HepG2 (cell line): ENCODE results near the gene HACD1. TPM values are rescaled to one million over a fixed set of nuclear protein-coding genes. Genes with fewer than 3 reads are reported as not detected.

Experiments used
- ATF7 ChIP-seq, 2 experiments: fragments of 450-650 bp in 1 of 2; sonication (generic) in 1 of 2; formaldehyde crosslinking in 1 of 2; IDR thresholded peaks; 2 replicates each; pipeline versions ENCODE4 v1.4.0 to v1.6.1; 2016 to 2020; ENCODE audit warnings: antibody characterized with exemption in 1 of 2, mild to moderate bottlenecking in 1 of 2, missing genetic modification reagents in 1 of 2
- E2F5 ChIP-seq: sonication (generic); formaldehyde crosslinking; conservative IDR thresholded peaks from 2 replicates; pipeline ENCODE4 v1.4.0; 2020; ENCODE audit warnings: missing genetic modification reagents
- EEA1 ChIP-seq: sonication (generic); formaldehyde crosslinking; IDR thresholded peaks from 2 replicates; pipeline ENCODE4 v1.5.1; 2020; ENCODE audit warnings: mild to moderate bottlenecking, missing genetic modification reagents, borderline replicate concordance
- GATAD1 ChIP-seq: IDR thresholded peaks from 2 replicates; pipeline ENCODE4 v1.6.1; 2016; ENCODE audit warnings: missing genetic modification reagents, missing compliant biosample characterization
- HNRNPK ChIP-seq: fragments of 200-400 bp; formaldehyde crosslinking; IDR thresholded peaks from 2 replicates; pipeline ENCODE4 v1.6.1; 2018; ENCODE audit warnings: low read length, low read depth, moderate library complexity, mild to moderate bottlenecking; ENCODE audit not compliant: poor library complexity, severe bottlenecking
- ISL2 ChIP-seq: sonication (generic); formaldehyde crosslinking; IDR thresholded peaks from 2 replicates; pipeline ENCODE4 v1.5.0; 2020; ENCODE audit warnings: missing genetic modification reagents
- PRPF4 ChIP-seq: fragments of 200-400 bp; formaldehyde crosslinking; IDR thresholded peaks from 2 replicates; pipeline ENCODE4 v1.6.1; 2016; ENCODE audit warnings: low read length, low read depth; ENCODE audit not compliant: poor library complexity, severe bottlenecking
- TAF15 ChIP-seq: fragments of 200-400 bp; formaldehyde crosslinking; IDR thresholded peaks from one replicate; pipeline ENCODE4 v1.6.1; 2018; ENCODE audit warnings: mild to moderate bottlenecking, low read depth, low read length; ENCODE audit not compliant: poor library complexity, severe bottlenecking
- TEAD3 ChIP-seq: optimal IDR thresholded peaks from 2 replicates; pipeline ENCODE3; 2016; ENCODE audit warnings: borderline replicate concordance
- YEATS4 ChIP-seq: sonication (generic); formaldehyde crosslinking; IDR thresholded peaks from 2 replicates; pipeline ENCODE4 v1.4.0; 2020; ENCODE audit warnings: missing genetic modification reagents, borderline replicate concordance
- ZBTB33 ChIP-seq: sonication (generic); formaldehyde crosslinking; IDR thresholded peaks from 2 replicates; pipeline ENCODE4 v1.4.0; 2020; ENCODE audit warnings: missing genetic modification reagents
- ZNF335 ChIP-seq: sonication (generic); formaldehyde crosslinking; IDR thresholded peaks from 2 replicates; pipeline ENCODE4 v1.4.0; 2020; ENCODE audit warnings: missing genetic modification reagents
- ZNF496 ChIP-seq: sonication (generic); formaldehyde crosslinking; IDR thresholded peaks from 2 replicates; pipeline ENCODE4 v1.8.1; 2023; ENCODE audit warnings: mild to moderate bottlenecking, moderate library complexity, missing genetic modification reagents; ENCODE audit not compliant: insufficient replicate concordance
- ZNF629 ChIP-seq: sonication (generic); formaldehyde crosslinking; conservative IDR thresholded peaks from 2 replicates; pipeline ENCODE4 v1.5.0; 2020; ENCODE audit warnings: missing genetic modification reagents
- ZNF674 ChIP-seq: sonication (generic); formaldehyde crosslinking; IDR thresholded peaks from 2 replicates; pipeline ENCODE4 v1.5.0; 2020; ENCODE audit warnings: low read depth, mild to moderate bottlenecking, missing genetic modification reagents
- ZNF724P ChIP-seq: sonication (generic); formaldehyde crosslinking; IDR thresholded peaks from 2 replicates; pipeline ENCODE4 v1.8.0; 2022; ENCODE audit warnings: missing genetic modification reagents, borderline replicate concordance
- ZNF773 ChIP-seq: sonication (generic); formaldehyde crosslinking; IDR thresholded peaks from 2 replicates; pipeline ENCODE4 v1.4.0; 2020; ENCODE audit warnings: missing genetic modification reagents, borderline replicate concordance
- ZSCAN9 ChIP-seq: IDR thresholded peaks from 2 replicates; pipeline ENCODE4 v1.6.1; 2016; ENCODE audit warnings: borderline replicate concordance
- polyA plus RNA-seq, 8 experiments: library from polyadenylated mRNA; depleted of rRNA in 3 of 8; stranded (reverse) in 7 of 8; unstranded in 1 of 8; fragments of >200 nt; fragmentation: Illumina TruSeq in 4 of 8; extraction: Trizol in 4 of 8; gene quantifications; 2 replicates each; pipeline versions ENCODE4 v1.2.1 to v1.2.3, GENCODE V29; 2011 to 2016; ENCODE audit warnings: low read depth in 4 of 8, missing spikeins in 1 of 8, mixed read lengths in 1 of 8; ENCODE audit not compliant: insufficient read depth in 1 of 8
- total RNA-seq, 5 experiments: library from RNA; depleted of rRNA; stranded (reverse); fragments of >200 nt; fragmentation: Illumina TruSeq; extraction: Trizol; gene quantifications; 2 replicates each; pipeline ENCODE4 v1.2.3, GENCODE V29; 2016; ENCODE audit warnings: low read depth in 1 of 5
- TF ChIP-seq, protein P1 (sequence below): fragments of 450-650 bp; IDR thresholded peaks from 2 replicates; pipeline ENCODE4 v1.6.1; 2017; ENCODE audit warnings: mild to moderate bottlenecking
- TF ChIP-seq, protein P2 (sequence below): sonication (generic); formaldehyde crosslinking; IDR thresholded peaks from 2 replicates; pipeline ENCODE4 v1.4.0; 2020; ENCODE audit warnings: low read depth, missing genetic modification reagents

The HACD1 gene
- total and polyA plus RNA-seq, 2 of the 13 experiments (the other 11 are each of a cell fraction or from before 2014, with no cell fraction given) = 43.4 to 47.6 TPM

DNA sequence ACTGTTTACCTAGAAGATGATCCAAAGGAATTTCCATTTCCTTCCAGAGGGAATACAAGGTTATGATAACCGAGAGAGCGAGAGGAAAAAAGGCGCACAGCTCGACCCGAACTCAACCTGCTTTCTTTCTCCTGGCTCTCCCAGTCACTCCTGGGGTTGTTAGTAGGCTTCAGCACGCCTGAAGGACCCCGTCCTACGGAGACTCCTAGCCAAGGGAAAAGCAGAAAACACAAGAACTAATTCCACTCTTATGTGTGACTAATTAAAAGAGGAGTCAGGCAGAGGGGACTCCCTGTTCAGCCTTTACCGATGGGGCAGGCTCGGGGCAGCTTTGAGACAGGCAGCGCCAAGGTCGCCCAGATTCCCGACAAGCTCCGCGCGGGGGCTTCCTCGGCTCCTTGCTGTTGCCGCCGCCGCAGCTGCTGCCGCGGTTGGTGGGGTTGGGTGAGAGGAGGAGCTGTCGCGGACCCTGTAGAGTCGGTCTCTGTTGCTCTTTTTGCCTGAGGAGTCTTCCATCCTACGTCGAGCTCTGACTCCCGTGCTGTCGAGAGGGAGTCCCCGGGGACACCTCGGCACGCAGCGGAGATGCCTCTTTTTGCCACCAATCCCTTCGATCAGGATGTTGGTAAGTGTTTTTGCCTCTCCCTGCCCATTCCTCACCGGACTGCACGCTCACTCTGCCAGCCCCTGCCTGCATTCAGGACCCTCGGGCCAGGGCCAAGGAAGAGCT lies 26.7 kb upstream of the HACD1 start, which contains the start of gene STAM (continued):
- no peak for TF ChIP-seq ZNF629 (CRISPR knock-in tag)
- no peak for TF ChIP-seq ZSCAN9 (CRISPR knock-in tag)
- TF ChIP-seq ZNF773 (CRISPR knock-in tag) = no peak
- TF ChIP-seq ZNF335 (CRISPR knock-in tag) = peak; percentile 100
- TF ChIP-seq E2F5 (CRISPR knock-in tag) = no peak
- peak; percentile 40; the same call in 1 of the 2 replicates for TF ChIP-seq ISL2 (CRISPR knock-in tag)
- no peak for TF ChIP-seq ZNF724P (CRISPR knock-in tag)
- TF ChIP-seq, protein P1, sequence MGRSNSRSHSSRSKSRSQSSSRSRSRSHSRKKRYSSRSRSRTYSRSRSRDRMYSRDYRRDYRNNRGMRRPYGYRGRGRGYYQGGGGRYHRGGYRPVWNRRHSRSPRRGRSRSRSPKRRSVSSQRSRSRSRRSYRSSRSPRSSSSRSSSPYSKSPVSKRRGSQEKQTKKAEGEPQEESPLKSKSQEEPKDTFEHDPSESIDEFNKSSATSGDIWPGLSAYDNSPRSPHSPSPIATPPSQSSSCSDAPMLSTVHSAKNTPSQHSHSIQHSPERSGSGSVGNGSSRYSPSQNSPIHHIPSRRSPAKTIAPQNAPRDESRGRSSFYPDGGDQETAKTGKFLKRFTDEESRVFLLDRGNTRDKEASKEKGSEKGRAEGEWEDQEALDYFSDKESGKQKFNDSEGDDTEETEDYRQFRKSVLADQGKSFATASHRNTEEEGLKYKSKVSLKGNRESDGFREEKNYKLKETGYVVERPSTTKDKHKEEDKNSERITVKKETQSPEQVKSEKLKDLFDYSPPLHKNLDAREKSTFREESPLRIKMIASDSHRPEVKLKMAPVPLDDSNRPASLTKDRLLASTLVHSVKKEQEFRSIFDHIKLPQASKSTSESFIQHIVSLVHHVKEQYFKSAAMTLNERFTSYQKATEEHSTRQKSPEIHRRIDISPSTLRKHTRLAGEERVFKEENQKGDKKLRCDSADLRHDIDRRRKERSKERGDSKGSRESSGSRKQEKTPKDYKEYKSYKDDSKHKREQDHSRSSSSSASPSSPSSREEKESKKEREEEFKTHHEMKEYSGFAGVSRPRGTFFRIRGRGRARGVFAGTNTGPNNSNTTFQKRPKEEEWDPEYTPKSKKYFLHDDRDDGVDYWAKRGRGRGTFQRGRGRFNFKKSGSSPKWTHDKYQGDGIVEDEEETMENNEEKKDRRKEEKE = no peak
- TF ChIP-seq TAF15 = no peak
- peak; percentile 89 for TF ChIP-seq GATAD1 (CRISPR knock-in tag)
- no peak; the same call in 1 of the 2 replicates for TF ChIP-seq ZBTB33
- no peak for TF ChIP-seq ATF7 (IDR thresholded peaks at IDR 0.05)
- TF ChIP-seq ATF7 (CRISPR knock-in tag; IDR thresholded peaks at IDR 0.05) = no peak
- TF ChIP-seq ZNF496 (CRISPR knock-in tag) = no peak
- no peak for TF ChIP-seq HNRNPK
- no peak for TF ChIP-seq ZNF674 (CRISPR knock-in tag)
- peak; percentile 74 for TF ChIP-seq YEATS4
- TF ChIP-seq, protein P2, sequence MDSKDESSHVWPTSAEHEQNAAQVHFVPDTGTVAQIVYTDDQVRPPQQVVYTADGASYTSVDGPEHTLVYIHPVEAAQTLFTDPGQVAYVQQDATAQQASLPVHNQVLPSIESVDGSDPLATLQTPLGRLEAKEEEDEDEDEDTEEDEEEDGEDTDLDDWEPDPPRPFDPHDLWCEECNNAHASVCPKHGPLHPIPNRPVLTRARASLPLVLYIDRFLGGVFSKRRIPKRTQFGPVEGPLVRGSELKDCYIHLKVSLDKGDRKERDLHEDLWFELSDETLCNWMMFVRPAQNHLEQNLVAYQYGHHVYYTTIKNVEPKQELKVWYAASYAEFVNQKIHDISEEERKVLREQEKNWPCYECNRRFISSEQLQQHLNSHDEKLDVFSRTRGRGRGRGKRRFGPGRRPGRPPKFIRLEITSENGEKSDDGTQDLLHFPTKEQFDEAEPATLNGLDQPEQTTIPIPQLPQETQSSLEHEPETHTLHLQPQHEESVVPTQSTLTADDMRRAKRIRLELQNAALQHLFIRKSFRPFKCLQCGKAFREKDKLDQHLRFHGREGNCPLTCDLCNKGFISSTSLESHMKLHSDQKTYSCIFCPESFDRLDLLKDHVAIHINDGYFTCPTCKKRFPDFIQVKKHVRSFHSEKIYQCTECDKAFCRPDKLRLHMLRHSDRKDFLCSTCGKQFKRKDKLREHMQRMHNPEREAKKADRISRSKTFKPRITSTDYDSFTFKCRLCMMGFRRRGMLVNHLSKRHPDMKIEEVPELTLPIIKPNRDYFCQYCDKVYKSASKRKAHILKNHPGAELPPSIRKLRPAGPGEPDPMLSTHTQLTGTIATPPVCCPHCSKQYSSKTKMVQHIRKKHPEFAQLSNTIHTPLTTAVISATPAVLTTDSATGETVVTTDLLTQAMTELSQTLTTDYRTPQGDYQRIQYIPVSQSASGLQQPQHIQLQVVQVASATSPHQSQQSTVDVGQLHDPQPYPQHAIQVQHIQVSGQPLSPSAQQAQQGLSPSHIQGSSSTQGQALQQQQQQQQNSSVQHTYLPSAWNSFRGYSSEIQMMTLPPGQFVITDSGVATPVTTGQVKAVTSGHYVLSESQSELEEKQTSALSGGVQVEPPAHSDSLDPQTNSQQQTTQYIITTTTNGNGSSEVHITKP (CRISPR knock-in tag) = 0 out of 2 replicates have a peak, but pooled peaks have one; percentile 19
- no peak for TF ChIP-seq PRPF4
- no peak for TF ChIP-seq TEAD3
- TF ChIP-seq EEA1 (CRISPR knock-in tag) = no peak
